GM18505 (cell line): ENCODE results near the gene GOLPH3L.
A peak's percentile ranks its signal among the peaks of the same experiment; 100 is the strongest.
"Not testable (repeated sequence)": the region's sequence is repeated elsewhere in the genome, so short reads cannot be mapped to it uniquely, and the experiment has no call there.

Source experiments
- ATAC-seq: cut with Tn5 transposase; IDR thresholded peaks from one replicate; pipeline ENCODE4 v1.9.1; 2021; ENCODE audit not compliant: unreplicated experiment
- POLR2A ChIP-seq: IDR thresholded peaks from 4 replicates; pipeline ENCODE4 v1.6.1; 2011; ENCODE audit warnings: borderline replicate concordance; ENCODE audit not compliant: insufficient read depth, insufficient read length; ENCODE audit errors: extremely low read depth

The GOLPH3L gene

GRCh38 chr1:150696995-150697927 lies at the start of gene GOLPH3L:
Gene GOLPH3L (minus strand): TSS chr1:150697154. CDS start chr1:150694838, 2,316 bp downstream.
- peak; percentile 60 for TF ChIP-seq POLR2A
- peak; percentile 95 for ATAC-seq

GRCh38 chr1:150730130-150730721 lies 33.3 kb upstream of the GOLPH3L start:
- no peak for TF ChIP-seq POLR2A
- no peak for ATAC-seq

- no peak for ATAC-seq
- TF ChIP-seq POLR2A, result no peak
Observed at GRCh38 chr1:150724336-150724735, 27.4 kb upstream of the GOLPH3L start.

GRCh38 chr1:150720703-150721102 lies 23.7 kb upstream of the GOLPH3L start, which contains the start of gene HORMAD1:
Gene HORMAD1 (minus strand): TSS chr1:150720895. CDS start chr1:150719505, 1,390 bp downstream.
- no peak for TF ChIP-seq POLR2A
- no peak for ATAC-seq

- no peak for TF ChIP-seq POLR2A
- ATAC-seq, result no peak
Observed at GRCh38 chr1:150720098-150720497, 23.1 kb upstream of the GOLPH3L start.

GRCh38 chr1:150718225-150718891 lies 21.4 kb upstream of the GOLPH3L start:
- no peak for ATAC-seq
- no peak for TF ChIP-seq POLR2A

GRCh38 chr1:150709031-150709430 lies 12.1 kb upstream of the GOLPH3L start:
- not testable (repeated sequence) for ATAC-seq

GRCh38 chr1:150708595-150708994 lies 11.6 kb upstream of the GOLPH3L start:
- ATAC-seq, result no peak
- TF ChIP-seq POLR2A, result no peak

GRCh38 chr1:150706091-150706490 lies 9.1 kb upstream of the GOLPH3L start:
- ATAC-seq, result no peak
- TF ChIP-seq POLR2A, result no peak

- TF ChIP-seq POLR2A, result no peak
- no peak for ATAC-seq
Observed at GRCh38 chr1:150703427-150703826, 6.5 kb upstream of the GOLPH3L start.

- no peak for TF ChIP-seq POLR2A
- ATAC-seq, result no peak
Observed at GRCh38 chr1:150696590-150696989, 364 bp downstream of the GOLPH3L start.

GRCh38 chr1:150696162-150696561 lies 792 bp downstream of the GOLPH3L start:
- ATAC-seq, result no peak
- no peak for TF ChIP-seq POLR2A

GRCh38 chr1:150695561-150695960 lies 1.4 kb downstream of the GOLPH3L start:
- TF ChIP-seq POLR2A, result no peak
- no peak for ATAC-seq

GRCh38 chr1:150692720-150693119 lies 4.2 kb downstream of the GOLPH3L start:
- no peak for TF ChIP-seq POLR2A
- ATAC-seq, result no peak

- ATAC-seq, result no peak
- no peak for TF ChIP-seq POLR2A
Observed at GRCh38 chr1:150688763-150689162, 8.2 kb downstream of the GOLPH3L start.
